NCI-H748 (cell line): ENCODE measurements around the gene HGFAC.
"Not testable (repeated sequence)": the region's sequence is repeated elsewhere in the genome, so short reads cannot be mapped to it uniquely, and the experiment has no call there.

Source experiments
- DNase-seq: peaks from one replicate; lab custom pipeline; 2025; ENCODE audit not compliant: unreplicated experiment; lab: John Stamatoyannopoulos, UW

Gene HGFAC

DNA sequence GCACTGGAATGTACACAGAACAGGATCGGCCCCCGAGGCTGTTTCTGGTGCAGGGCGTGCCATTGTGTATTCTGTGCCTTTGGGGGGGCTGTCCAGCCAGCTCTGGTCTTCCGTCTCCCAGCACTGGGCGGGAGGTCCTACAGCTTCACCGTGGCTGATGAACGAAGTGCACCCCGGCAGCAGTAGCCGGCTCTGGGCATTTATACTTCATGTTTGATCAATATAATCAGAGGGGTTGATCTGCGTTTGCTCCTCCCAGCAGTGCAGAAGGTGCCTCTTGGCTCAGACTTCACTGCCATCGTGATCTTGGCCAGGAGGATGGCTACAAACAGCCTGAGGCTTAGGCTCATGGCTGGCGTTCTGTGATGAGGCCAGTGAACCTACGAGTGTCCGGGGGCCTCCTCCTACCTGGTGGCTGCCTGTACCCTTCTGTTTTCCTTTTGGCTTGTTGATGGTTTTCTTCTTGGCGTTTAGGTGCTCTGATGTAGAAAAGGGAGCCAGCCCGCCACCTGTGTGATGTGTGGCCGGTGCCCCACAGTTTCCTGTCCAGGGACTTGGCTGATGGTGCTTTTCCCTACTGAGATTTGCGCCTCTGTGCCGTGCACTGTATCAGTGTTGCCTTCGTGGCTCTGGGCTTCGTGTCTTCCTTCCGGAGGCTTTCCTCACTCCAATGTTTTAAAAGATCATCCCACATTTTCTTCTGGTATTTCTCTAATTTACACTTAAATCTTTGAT is 31.2 kb upstream of the HGFAC start:
- no peak for DNase-seq

DNA sequence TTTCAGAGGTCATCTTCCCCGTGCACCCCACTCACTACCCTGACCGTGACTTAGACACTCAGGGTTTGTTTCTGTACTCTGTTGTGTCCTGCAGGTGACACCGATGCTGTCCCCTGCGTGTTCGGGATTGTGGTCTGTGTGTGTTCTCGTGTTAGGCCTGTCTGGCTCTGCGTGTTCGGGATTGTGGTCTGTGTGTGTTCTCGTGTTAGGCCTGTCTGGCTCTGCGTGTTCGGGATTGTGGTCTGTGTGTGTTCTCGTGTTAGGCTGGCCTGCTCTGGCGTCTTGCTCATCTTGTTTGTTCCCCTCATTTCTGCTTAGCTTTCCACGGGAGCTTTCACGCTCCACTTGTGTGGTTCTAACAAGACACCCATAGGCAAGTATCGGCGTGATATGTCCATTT is 30.6 kb upstream of the HGFAC start:
- DNase-seq: not testable (repeated sequence)

GRCh38 chr4:3411676-3412075 is 30.1 kb upstream of the HGFAC start:
- no peak for DNase-seq

GRCh38 chr4:3412257-3413020 is 29.3 kb upstream of the HGFAC start:
- no peak for DNase-seq

DNA sequence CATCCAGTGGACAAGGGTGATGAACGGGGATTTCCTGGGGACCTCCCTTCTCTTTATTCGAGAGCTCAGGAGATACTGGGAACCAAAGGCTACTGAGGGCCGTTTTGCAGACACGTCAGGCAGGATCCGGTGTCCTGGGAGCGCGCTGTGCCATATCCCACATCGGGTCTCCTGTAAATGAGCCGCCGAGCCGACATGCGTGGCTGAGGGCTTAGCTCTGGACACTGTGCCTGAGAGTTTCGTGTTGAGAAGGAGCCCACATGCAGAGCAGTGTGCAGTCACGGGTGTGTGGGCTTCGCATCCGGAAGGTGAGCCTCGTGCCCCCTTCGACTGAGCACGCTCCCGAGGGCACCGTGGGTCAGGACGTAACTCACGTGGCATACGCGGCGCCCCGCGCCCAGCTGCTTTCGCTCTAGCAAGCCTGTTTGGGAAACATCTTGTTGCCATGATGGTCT is 28.5 kb upstream of the HGFAC start:
- no peak for DNase-seq

DNA sequence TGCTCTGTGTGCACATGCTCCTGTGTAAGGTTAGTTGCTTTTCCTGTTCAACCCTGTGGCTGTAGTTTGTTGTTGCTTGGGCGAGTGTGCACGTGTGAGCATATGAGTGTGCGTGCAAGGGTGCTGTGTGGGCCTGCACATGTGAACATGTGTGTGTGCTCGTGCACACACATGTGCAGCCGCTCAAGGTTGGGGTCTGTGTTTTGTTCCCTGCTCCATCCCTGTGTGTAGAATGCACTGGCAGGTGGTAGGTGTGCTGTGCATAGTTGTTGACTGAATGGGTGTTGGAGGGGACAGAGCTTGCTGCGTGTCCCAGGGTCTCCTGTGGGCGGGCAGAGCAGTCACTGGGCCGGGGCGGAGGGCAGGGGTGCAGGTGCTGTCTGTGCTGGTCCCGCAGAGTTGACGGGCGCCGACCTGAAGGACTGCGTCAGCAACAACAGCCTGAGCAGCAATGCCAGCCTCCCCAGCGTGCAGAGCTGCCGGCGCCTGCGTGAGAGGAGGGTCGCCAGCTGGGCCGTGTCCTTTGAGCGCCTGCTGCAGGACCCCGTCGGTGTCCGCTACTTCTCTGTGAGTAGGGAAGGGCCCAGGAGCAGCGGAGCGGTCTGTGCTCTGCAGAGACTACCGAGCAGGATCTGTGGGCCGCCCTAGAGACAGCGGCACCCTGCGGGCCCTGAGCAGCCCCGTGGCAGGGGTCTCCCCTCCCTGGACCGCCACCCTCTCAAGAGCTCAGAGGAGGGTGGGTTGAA is 27.9 kb upstream of the HGFAC start:
- DNase-seq: no peak

GRCh38 chr4:3414421-3415279 is 27.1 kb upstream of the HGFAC start:
- no peak for DNase-seq

DNA sequence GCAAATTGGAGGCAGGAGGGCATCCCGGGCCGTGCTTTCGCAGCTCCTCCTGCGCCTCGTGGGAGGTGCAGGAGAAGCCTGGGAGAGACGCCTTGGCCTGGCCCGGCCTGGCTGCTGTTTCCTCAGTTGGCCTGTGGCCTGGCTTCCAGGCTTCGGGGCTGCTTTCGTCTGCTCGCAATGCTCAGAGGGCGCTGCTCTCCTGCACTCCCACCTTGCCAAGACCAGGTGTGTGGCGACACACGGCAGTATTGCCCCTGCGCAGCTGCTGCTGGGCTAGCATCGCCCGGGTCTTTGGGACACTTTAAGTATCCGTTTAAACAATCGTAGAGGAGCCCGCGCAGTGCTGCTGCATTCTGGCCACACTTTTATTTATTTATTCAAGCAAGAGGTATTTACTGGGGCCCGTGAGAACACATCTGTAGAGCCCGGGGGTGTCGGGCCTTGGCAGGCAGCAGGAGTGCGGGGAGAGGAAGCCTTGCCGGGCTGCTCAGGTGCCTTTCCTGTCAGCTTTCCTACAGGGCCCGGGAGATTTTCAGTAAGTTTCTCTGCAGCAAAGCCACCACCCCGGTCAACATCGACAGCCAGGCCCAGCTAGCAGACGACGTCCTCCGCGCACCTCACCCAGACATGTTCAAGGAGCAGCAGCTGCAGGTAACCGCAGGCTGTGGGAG is 26.2 kb upstream of the HGFAC start:
- no peak for DNase-seq

DNA sequence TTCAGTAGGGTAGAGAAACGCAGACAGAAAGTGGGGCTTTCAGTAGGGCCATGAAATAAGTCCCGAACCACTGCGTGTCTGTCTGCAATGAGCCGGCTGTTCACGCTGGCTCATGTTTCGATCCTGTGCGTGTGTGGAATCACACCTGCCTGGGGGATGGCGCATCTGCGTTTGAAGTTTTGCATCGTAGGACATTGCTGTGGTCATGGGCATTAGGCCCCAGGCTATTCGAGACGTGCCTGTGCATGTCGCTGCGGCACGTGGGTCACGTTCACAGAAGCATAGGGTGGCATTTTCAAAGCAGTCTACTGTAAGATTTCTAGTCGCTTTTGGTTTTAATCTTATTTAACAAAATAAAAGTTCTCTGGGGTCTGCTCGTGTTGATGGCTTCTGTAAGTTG is 25.5 kb upstream of the HGFAC start:
- DNase-seq: no peak

DNA sequence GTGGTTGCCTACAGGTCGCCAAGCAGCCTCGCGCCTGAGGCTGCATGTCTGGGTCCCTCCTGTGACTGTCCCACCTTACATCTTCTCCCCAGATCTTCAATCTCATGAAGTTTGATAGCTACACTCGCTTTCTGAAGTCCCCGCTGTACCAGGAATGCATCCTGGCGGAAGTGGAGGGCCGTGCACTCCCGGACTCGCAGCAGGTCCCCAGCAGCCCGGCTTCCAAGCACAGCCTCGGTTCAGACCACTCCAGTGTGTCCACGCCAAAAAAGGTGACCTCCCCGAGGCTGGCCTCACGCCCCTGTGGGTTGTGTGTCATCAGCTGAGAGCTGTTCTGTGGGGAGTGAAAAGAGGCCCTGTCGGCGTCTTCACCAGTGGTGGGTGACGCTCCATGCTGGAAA is 24.9 kb upstream of the HGFAC start:
- DNase-seq: no peak

- no peak for DNase-seq
Observed at GRCh38 chr4:3417448-3417847, 24.3 kb upstream of the HGFAC start.

GRCh38 chr4:3418029-3418762 is 23.6 kb upstream of the HGFAC start:
- DNase-seq: no peak

DNA sequence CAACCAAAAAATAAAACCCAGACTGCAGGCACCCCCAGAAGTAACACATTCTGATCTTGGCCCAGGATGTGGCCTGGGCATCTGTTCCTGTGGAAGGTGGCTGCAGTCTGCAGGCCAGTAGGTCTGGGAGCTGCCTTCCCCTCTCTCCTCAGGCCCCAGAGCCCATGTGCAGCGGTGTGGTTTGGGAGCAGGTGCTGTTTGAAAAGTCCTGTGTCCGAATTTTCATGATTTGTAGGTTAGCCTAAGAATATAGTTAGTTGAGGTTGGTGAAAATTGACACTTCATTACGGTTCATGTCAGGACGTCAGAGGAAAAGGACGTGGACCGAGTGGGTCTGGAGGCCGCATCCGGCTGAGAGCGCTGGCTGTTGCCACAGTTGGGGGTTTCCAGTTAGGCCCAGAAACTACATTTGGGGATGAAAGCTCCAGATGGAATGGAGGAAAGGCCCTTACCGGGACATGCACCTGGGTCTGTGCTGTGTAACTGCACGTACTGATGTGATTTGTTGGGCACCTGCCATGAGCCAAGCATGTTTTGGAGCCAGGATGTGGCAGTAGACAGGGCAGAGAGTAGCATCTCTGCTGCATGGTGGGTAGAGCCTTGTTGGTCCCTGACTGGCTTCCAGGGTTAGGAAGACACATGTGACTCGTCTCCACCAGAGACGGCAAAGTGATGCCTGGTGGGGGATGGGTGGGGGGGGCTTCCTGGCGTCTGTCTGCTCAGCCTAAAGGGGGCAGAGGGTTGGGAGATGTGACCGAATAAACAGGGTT is 21.7 kb upstream of the HGFAC start:
- DNase-seq: no peak

DNA sequence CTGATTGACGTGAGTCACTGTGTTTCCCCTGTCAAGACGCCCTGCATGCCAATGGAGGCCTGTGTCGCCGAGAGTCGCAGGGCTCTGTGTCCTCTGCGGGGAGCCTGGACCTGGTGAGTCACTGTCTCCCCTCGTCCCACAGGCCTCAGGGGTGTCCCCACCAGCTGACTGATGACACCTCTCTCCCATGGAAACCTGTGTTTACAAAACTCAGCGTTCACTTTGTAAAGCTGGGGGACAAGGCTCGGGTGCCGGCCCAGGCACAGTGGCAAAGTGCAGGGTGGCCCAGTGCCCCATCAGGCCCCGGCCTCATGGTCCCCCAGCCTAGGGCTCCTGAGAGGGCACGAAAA is 21.2 kb upstream of the HGFAC start:
- no peak for DNase-seq

DNA sequence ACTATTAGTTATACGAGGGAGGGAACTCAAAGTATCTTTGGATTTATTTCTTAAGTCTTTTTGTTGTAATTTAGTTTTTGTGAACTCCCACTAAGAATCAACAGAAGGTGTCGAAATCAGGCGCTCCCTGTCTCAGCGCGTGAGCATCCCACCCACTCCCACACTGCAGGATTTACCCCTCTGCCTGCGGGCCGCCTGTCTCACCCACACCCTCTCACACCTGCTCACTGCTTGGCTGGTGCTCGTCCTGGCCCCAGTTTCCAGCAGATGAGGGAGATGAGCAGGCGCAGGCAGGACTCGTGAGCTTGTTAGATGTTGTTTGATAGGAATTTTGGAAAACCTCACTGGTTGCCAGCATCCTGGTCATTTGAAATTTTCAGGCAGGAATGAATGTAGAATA is 20.8 kb upstream of the HGFAC start:
- no peak for DNase-seq

DNA sequence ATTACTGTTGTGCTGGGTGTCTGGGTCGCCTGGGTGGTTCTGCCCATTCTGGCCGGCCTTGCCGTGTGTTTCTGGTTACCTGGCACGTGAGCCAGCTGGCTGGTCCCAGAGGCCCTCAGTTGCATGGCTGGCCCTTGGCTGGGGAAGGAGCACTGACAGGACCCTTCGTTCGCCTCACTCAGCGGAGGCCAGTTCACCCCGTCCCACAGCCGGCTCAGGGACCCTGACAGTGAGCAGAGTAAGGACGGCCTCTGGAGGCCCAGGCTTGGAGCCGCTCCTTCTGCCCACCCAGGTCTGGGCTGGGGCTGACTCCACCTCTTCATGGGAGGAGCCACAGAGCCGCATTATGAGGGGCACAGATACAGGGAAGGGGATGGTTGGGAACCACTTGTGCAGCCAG is 20.3 kb upstream of the HGFAC start:
- DNase-seq: no peak

GRCh38 chr4:3422241-3422801 is 19.4 kb upstream of the HGFAC start:
- no peak for DNase-seq

DNA sequence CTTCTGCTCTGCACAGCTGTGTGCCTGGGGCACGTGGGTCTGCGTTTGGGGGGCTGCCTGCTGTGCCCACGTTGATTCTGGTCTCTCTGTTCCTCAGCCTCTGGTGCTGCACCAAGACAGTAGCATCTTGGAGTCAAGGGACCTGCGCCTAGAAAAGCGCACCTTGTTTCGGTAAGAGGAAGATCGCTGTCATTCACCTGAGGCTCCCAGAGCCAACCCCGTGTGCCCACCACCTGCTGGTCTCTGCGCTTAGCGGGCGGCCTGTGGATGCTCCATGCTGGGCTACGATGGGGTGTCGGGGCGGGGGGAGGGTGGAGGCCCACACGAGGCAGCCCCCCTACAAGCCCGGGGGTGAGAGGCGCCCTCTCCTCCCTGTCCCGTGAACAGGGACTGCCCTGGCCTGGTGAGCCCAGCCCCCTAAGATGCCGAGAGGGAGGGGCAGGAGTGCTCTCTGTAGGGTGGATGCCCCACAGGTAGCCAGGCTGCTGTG is 18.9 kb upstream of the HGFAC start:
- no peak for DNase-seq

GRCh38 chr4:3423406-3423805 is 18.4 kb upstream of the HGFAC start:
- DNase-seq: no peak
